ENCODE measurements around the gene UGT1A8.
"Not testable (repeated sequence)": the region's sequence is repeated elsewhere in the genome, so short reads cannot be mapped to it uniquely, and the experiment has no call there.

UGT1A8 gene

DNA sequence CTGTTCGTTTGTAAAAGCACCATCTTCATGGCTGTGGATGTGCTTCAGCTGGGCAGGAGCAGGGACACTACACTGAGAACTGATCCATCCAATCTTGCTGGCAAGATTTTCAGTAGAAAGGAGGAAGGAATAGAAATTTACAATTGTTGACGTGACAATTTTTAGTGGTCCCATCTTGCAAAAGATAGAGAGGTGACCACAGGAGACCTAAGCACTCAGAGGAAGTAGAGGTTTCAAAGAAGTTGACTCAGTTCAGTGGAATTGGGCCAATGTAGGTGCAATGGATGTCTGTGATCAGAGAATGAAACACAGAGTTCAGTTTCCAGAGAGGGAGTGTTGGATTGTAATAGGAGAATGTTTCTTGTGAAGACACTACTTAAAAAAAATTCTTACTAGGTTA is 96.7 kb downstream of the UGT1A8 start:
- DNase-seq (ENCODE audit: low read depth in 2 of 2) = no peak

DNA sequence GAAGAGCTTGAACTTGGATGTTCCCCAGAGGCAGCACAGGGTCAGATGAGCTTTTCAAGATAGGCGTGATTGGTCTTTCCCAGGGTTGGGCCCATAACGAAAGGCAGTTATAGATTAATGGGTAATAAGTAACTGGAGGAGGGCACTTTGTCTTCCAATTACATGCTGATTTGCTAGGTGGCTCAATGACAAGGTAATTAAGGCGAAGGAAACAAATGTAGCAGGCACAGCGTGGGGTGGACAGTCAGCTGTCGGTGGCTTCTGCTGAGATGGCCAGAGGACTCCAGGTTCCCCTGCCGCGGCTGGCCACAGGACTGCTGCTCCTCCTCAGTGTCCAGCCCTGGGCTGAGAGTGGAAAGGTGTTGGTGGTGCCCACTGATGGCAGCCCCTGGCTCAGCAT is 101.1 kb downstream of the UGT1A8 start, which contains the start of gene UGT1A4:
TSS of gene UGT1A4 (plus strand) at position 185 of the 400 bp plus-strand sequence. CDS start at position 270, 85 bp downstream.
- DNase-seq (ENCODE audit: low read depth in 2 of 2) = no peak

DNA sequence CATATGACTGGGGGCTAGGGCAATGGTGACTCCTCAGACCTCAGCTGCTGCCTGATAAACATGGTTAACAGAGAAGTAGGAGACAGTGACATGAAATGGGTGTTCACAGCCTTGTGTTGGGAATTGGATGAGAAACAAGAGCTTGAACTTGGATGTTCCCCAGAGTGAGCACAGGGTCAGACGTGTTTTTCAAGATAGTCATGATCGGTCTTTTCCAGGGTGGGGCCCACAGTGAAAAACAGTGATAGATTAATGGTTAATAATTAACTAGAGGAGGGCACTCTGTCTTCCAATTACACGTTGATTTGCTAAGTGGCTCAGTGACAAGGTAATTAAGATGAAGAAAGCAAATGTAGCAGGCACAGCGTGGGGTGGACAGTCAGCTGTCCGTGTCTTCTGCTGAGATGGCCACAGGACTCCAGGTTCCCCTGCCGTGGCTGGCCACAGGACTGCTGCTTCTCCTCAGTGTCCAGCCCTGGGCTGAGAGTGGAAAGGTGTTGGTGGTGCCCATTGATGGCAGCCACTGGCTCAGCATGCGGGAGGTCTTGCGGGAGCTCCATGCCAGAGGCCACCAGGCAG is 111.4 kb downstream of the UGT1A8 start, which contains the start of gene UGT1A3:
TSS of gene UGT1A3 (plus strand) at position 320 of the 579 bp plus-strand sequence. CDS start at position 405, 85 bp downstream.
- DNase-seq (ENCODE audit: low read depth in 2 of 2) = no peak

- not testable (repeated sequence) for DNase-seq (ENCODE audit: low read depth in 2 of 2)
Observed at GRCh38 chr2:233736868-233737653, 119.6 kb downstream of the UGT1A8 start.

- DNase-seq (ENCODE audit: low read depth in 2 of 2) = no peak
Observed at GRCh38 chr2:233740870-233741269, 123.4 kb downstream of the UGT1A8 start.

DNA sequence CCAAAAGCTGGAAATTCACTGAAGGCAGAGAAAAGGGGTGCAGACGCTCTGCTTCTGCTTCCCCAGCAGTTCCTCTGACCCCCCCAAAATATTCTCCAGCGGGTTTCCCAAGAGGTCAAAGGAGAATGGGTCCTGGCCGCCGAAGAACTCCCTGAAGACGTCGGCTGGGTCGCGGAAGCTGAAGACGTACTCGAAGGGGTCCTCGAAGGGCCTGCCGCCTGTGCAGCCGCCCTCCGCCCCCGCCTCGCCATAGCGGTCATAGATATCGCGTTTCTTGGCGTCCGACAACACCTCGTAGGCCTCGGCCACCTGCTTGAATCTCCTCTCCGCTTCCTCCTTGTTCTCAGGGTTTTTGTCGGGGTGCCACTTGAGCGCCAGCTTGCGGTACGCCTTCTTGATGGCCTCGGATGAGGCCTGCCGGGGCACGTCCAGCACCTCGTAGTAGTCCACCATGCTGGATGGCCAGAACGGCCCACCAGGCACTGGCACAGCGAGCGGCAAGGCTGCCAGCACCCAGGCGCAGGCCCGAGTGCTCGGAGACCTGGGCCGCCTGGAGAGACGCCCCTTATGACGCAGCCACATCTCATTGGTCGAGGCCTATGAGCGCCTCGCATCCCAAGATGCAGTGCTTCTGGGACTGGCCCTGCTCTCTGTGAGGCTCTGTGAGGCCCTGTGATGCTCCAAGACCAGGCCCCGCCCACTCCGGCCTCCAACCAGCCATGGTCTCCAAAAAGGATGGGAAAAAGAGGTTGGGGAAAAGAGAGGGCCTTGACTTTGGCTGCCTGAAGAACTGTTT is 126.2 kb downstream of the UGT1A8 start:
- DNase-seq (ENCODE audit: low read depth in 2 of 2) = no peak

DNA sequence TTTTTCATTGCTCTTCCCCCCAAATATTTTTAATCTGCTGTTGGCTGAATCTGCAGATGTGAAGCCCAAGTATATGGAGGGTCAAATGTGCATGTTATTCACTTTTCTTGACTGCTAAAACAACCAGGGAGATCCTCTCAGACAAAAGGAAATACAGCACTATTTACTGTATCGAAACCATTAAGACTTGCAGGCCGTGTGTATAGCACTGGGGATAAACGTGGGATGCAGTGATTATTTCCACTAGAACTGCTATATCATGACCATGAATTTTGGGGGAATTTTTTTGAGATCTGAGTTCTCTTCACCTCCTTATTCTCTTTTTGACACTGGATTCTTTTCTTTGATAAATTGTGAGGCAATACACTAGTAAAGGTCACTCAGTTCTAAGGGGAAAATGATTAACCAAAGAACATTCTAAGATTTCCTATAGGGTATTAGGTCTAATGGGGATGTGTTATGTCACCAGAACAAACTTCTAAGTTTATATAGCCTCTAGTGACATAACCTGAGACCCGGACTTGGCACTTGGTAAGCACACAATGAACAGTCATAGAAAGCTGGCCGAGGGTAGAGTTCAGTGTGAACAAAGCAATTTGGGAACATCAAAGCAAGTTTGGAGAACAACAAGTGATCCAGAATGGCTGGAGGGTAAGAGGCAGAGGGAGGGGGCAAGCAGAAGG is 127.8 kb downstream of the UGT1A8 start:
- no peak for DNase-seq (ENCODE audit: low read depth in 2 of 2)

DNA sequence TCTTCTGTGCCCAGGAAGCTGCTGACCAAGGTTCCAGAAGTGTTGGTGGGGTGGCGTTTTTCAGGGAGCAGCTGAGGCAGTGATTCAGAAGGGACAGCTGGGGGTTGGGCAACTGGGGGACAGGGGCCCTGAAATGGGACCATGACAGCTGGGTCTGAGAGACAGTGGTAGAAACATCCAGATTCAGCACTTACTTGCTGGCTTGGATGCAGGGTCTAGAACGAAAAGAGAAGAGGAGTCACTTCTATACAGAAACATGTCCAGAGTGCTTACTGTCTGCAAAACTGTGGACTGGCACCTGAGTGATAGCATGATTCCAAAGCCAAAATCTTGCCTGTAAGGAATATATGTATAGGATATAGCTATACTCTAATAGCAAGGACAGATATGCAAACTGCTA is 128.4 kb downstream of the UGT1A8 start:
- DNase-seq (ENCODE audit: low read depth in 2 of 2) = not testable (repeated sequence)

DNA sequence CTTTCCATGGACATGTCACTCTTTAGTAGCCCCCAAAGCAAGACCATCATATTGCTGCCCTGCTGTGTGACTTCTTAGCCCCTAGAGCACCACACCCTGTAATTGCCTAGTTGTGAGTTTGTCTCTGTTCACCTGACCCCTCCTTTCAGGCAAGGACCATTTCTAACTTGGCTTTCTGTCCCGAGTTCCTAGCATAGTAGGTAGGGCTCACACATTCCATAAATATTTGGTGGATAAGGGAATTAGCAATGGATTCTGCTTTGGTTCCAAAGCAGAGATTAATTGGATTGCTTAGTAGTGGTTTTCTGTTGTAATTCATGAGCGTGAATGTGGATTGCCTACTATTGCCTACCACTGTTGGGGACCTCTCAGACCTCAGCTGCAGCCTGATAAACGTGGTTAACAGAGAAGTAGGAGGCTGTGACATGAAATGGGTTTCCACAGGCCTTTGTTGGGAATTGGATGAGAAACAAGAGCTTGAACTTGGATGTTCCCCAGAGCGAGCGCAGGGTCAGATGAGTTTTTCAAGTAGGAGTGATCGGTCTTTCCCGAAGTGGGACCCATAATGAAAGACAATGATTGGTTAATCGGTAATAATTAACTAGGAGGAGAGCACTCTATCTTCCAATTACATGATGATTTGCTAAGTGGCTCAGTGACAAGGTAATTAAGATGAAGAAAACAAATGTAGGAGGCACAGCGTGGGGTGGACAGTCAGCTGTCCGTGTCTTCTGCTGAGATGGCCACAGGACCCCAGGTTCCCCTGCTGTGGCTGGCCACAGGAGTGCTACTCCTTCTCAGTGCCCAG is 129.2 kb downstream of the UGT1A8 start:
- no peak for DNase-seq (ENCODE audit: low read depth in 2 of 2)

DNA sequence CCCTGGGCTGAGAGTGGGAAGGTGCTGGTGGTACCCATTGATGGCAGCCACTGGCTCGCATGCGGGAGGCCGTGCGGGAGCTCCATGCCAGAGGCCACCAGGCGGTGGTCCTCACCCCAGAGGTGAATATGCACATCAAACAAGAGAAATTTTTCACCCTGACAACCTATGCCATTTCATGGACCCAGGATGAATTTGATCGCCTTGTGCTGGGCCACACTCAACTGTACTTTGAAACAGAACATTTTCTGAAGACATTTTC is 129.8 kb downstream of the UGT1A8 start:
- no peak for DNase-seq (ENCODE audit: low read depth in 2 of 2)

GRCh38 chr2:233750689-233751088 is 133.3 kb downstream of the UGT1A8 start:
- not testable (repeated sequence) for DNase-seq (ENCODE audit: low read depth in 2 of 2)

DNA sequence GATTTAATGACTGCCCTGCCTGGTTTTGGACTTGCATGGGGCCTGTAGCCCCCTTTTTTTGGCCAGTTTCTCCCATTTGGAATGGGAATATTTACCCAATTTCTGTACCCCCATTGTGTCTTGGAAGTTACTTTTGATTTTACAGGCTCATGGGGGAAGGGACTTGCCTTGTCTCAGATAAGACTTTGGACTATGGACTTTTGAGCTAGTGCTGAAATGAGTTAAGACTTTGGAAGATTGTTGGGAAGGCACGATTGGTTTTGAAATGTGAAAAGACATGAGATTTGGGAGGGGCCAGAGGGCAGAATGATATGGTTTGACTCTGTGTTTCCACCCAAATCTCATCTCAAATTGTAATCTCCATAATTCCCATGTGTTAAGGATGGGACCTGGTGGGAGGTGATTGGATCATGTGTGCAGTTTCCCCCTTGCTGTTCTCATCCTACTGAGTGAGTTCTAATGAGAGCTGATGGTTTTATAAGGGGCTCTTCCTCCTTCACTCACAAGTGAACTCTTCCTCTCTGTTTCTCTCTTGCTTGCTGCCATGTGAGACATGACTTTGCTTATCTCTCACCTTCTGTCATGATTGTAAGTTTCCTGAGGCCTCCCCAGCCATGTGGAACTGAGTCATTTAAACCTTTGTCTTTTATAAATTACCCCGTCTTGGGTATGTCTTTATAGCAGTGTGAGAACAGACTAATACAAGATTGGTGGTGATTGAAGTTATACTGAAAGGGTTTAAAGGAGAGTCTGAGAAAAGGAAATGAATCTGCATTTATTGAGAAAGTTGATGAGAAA is 134.0 kb downstream of the UGT1A8 start:
- not testable (repeated sequence) for DNase-seq (ENCODE audit: low read depth in 2 of 2)

DNA sequence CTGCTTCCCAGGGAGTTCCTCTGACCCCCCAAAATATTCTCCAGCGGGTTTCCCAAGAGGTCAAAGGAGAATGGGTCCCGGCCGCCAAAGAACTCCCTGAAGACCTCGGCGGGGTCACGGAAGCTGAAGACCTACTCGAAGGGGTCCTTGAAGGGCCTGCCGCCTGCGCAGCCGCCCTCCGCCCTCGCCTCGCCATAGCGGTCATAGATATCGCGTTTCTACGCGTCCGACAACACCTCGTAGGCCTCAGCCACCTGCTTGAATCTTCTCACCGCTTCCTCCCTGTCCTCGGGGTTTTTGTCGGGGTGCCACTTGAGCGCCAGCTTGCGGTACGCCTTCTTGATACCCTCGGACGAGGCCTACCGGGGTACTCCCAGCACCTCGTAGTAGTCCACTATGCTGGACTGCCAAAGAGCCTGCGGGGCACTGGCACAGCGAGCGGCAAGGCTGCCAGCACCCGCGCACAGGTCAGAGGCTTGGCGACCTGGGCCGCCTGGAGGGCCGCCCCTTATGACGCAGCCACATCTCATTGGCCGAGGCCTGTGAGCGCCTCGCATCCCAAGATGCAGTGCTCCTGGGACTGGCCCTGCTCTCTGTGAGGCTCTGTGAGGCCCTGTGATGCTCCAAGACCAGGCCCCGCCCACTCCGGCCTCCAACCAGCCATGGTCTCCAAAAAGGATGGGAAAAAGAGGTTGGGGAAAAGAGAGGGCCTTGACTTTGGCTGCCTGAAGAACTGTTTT is 137.6 kb downstream of the UGT1A8 start:
- no peak for DNase-seq (ENCODE audit: low read depth in 2 of 2)

DNA sequence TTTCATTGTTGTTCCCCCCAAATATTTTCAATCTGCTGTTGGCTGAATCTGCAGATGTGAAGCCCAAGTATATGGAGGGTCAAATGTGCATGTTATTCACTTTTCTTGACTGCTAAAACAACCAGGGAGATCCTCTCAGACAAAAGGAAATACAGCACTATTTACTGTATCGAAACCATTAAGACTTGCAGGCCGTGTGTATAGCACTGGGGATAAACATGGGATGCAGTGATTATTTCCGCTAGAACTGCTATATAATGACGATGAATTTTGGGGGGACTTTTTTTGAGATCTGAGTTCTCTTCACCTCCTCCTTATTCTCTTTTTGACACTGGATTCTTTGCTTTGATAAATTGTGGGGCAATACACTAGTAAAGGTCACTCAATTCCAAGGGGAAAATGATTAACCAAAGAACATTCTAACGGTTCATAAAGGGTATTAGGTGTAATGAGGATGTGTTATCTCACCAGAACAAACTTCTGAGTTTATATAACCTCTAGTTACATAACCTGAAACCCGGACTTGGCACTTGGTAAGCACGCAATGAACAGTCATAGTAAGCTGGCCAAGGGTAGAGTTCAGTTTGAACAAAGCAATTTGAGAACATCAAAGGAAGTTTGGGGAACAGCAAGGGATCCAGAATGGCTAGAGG is 139.1 kb downstream of the UGT1A8 start:
- no peak for DNase-seq (ENCODE audit: low read depth in 2 of 2)

DNA sequence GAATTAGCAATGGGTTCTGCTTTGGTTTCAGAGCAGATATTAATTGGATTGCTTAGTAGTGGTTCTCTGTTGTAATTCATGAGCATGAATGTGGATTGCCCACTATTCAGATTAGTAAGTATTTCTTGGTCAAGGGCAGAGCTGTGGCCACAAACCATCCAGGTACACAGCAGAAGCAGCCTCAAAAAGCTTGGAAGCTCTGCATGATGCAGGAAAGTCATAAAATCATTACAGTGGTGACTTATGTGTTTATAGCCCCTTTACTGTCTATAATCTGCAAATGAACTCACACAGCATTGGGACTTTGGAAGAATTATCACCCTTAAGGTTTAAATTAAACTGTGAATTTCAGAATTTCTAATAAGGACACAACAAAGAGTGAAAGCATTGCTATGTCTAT is 140.7 kb downstream of the UGT1A8 start:
- DNase-seq (ENCODE audit: low read depth in 2 of 2) = no peak

DNA sequence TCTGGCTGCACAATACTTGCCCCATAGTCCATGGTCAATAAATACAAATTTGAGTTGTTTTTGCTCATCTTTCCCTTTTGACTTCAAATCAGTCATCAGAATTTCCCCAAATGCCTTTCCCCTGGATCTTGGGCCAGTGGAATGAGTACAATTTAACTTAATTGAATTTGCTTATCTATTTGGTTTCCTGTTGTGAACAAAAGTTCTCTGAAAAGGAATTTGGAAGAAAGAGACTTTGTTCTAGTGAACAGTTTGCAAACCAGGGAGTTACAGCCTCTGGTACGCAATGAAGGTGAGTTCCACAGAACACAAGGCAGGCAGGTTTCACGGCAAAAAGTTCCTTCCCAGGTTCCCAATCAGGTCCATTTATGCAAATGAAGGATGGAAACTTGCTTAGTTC is 141.4 kb downstream of the UGT1A8 start:
- no peak for DNase-seq (ENCODE audit: low read depth in 2 of 2)

DNA sequence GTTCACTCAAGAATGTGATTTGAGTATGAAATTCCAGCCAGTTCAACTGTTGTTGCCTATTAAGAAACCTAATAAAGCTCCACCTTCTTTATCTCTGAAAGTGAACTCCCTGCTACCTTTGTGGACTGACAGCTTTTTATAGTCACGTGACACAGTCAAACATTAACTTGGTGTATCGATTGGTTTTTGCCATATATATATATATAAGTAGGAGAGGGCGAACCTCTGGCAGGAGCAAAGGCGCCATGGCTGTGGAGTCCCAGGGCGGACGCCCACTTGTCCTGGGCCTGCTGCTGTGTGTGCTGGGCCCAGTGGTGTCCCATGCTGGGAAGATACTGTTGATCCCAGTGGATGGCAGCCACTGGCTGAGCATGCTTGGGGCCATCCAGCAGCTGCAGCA is 142.6 kb downstream of the UGT1A8 start, which contains the start of gene UGT1A1:
TSS of gene UGT1A1 (plus strand) at position 228 of the 400 bp plus-strand sequence. CDS start at position 246, 18 bp downstream.
- DNase-seq (ENCODE audit: low read depth in 2 of 2) = no peak

- no peak for DNase-seq (ENCODE audit: low read depth in 2 of 2)
Observed at GRCh38 chr2:233761040-233761769, 143.8 kb downstream of the UGT1A8 start.

Measured in activated CD8-positive, alpha-beta memory T cell treated with anti-CD3 and anti-CD28 coated beads for 4 hours (primary cell).